WTC11 (cell line): Measurements from ENCODE around the gene EBF3.

Experiments used
- ESRRA ChIP-seq: sonication (generic); formaldehyde crosslinking; IDR thresholded peaks from 2 replicates; pipeline ENCODE4 v1.8.1; 2022; ENCODE audit warnings: mild to moderate bottlenecking, missing genetic modification reagents, borderline replicate concordance
- ETV6 ChIP-seq: sonication (generic); formaldehyde crosslinking; IDR thresholded peaks from 2 replicates; pipeline ENCODE4 v1.8.1; 2022; ENCODE audit warnings: mild to moderate bottlenecking, missing genetic modification reagents
- MYBL2 ChIP-seq: sonication (generic); formaldehyde crosslinking; IDR thresholded peaks from 2 replicates; pipeline ENCODE4 v1.8.1; 2023; ENCODE audit warnings: mild to moderate bottlenecking, moderate library complexity, missing genetic modification reagents
- NR3C1 ChIP-seq: sonication (generic); formaldehyde crosslinking; conservative IDR thresholded peaks from 2 replicates; pipeline ENCODE4 v1.8.1; 2023; ENCODE audit warnings: low read depth, mild to moderate bottlenecking, missing genetic modification reagents
- TCF7 ChIP-seq: sonication (generic); formaldehyde crosslinking; IDR thresholded peaks from 2 replicates; pipeline ENCODE4 v1.8.0; 2022; ENCODE audit warnings: mild to moderate bottlenecking, low read depth, missing genetic modification reagents, moderate library complexity
- TP53 ChIP-seq: sonication (generic); formaldehyde crosslinking; IDR thresholded peaks from 2 replicates; pipeline ENCODE4 v1.8.1; 2023; ENCODE audit warnings: mild to moderate bottlenecking, missing genetic modification reagents
- ZBTB21 ChIP-seq: sonication (generic); formaldehyde crosslinking; IDR thresholded peaks from 2 replicates; pipeline ENCODE4 v1.8.1; 2023; ENCODE audit warnings: mild to moderate bottlenecking, missing genetic modification reagents, borderline replicate concordance
- ZNF121 ChIP-seq: sonication (generic); formaldehyde crosslinking; IDR thresholded peaks from 2 replicates; pipeline ENCODE4 v1.8.0; 2023; ENCODE audit warnings: missing genetic modification reagents
- TF ChIP-seq, protein P1 (sequence below): fragments of 250-450 bp; sonication (Bioruptor Pico); IDR thresholded peaks from 2 replicates; pipeline ENCODE4 v1.9.0; 2021; ENCODE audit warnings: moderate library complexity, mild to moderate bottlenecking, inconsistent platforms, borderline replicate concordance
- TF ChIP-seq, protein P2 (sequence below): sonication (generic); formaldehyde crosslinking; IDR thresholded peaks from 2 replicates; pipeline ENCODE4 v1.8.0; 2022; ENCODE audit warnings: mild to moderate bottlenecking, missing genetic modification reagents
- TF ChIP-seq, protein P3 (sequence below): fragments of 200-600 bp; IDR thresholded peaks from 2 replicates; pipeline ENCODE4 v1.8.0; 2022; ENCODE audit warnings: antibody characterized with exemption
- TF ChIP-seq, protein P4 (sequence below): sonication (generic); formaldehyde crosslinking; IDR thresholded peaks from 2 replicates; pipeline ENCODE4 v1.8.1; 2022; ENCODE audit warnings: low read depth, missing genetic modification reagents, borderline replicate concordance

DNA sequence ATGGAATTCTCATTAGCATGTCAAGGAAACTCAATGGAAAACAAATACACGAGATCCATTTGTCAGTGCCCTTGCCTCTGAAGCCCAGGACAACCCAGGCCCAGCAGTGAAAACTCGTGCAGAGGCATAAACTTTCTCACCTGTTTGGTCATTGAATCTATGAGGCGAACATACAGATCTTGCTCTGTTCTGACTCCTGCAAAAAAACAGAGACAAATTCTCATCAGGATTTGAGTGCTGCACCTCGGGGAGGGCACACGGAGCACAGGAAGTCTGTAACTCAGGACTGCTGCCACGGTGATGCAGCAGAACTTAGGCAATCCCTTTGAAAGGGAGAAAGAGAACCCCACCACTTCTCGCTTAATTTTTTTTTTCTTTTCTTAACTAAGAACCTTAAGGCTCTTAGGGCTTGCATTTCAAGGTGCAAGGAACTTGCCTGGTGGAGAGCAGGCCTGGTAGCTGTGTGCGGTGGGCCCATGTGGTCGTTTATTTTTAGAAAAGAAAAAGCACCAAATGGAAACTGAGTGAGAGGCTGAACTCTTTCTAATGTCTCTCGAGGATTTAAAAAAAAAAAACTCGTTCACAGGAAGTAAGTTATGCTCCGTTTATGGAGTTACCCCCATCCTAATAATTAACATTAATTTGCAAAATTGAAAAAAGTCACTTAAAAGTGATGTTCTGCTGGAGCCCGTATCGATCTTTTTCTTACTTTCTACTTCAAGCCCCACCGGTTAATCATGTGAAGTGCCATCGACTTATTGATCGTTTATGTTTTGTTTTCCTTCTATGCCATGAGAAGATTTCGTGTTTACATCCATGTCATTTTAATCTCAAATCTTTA lies 1.8 kb downstream of the EBF3 start:
- no peak for TF ChIP-seq TCF7 (CRISPR knock-in tag)
- TF ChIP-seq, protein P1, sequence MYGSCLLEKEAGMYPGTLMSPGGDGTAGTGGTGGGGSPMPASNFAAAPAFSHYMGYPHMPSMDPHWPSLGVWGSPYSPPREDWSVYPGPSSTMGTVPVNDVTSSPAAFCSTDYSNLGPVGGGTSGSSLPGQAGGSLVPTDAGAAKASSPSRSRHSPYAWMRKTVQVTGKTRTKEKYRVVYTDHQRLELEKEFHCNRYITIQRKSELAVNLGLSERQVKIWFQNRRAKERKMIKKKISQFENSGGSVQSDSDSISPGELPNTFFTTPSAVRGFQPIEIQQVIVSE (CRISPR knock-in tag), result no peak
- TF ChIP-seq ZBTB21 (CRISPR knock-in tag), result no peak
- TF ChIP-seq, protein P2, sequence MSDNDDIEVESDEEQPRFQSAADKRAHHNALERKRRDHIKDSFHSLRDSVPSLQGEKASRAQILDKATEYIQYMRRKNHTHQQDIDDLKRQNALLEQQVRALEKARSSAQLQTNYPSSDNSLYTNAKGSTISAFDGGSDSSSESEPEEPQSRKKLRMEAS (CRISPR knock-in tag), result no peak
- no peak for TF ChIP-seq NR3C1 (CRISPR knock-in tag)
- no peak for TF ChIP-seq ESRRA (CRISPR knock-in tag)
- TF ChIP-seq, protein P3, sequence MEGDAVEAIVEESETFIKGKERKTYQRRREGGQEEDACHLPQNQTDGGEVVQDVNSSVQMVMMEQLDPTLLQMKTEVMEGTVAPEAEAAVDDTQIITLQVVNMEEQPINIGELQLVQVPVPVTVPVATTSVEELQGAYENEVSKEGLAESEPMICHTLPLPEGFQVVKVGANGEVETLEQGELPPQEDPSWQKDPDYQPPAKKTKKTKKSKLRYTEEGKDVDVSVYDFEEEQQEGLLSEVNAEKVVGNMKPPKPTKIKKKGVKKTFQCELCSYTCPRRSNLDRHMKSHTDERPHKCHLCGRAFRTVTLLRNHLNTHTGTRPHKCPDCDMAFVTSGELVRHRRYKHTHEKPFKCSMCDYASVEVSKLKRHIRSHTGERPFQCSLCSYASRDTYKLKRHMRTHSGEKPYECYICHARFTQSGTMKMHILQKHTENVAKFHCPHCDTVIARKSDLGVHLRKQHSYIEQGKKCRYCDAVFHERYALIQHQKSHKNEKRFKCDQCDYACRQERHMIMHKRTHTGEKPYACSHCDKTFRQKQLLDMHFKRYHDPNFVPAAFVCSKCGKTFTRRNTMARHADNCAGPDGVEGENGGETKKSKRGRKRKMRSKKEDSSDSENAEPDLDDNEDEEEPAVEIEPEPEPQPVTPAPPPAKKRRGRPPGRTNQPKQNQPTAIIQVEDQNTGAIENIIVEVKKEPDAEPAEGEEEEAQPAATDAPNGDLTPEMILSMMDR, result no peak
- TF ChIP-seq ETV6 (CRISPR knock-in tag), result no peak
- TF ChIP-seq MYBL2 (CRISPR knock-in tag), result no peak
- no peak for TF ChIP-seq ZNF121 (CRISPR knock-in tag)
- TF ChIP-seq TP53 (CRISPR knock-in tag), result no peak
- TF ChIP-seq, protein P4, sequence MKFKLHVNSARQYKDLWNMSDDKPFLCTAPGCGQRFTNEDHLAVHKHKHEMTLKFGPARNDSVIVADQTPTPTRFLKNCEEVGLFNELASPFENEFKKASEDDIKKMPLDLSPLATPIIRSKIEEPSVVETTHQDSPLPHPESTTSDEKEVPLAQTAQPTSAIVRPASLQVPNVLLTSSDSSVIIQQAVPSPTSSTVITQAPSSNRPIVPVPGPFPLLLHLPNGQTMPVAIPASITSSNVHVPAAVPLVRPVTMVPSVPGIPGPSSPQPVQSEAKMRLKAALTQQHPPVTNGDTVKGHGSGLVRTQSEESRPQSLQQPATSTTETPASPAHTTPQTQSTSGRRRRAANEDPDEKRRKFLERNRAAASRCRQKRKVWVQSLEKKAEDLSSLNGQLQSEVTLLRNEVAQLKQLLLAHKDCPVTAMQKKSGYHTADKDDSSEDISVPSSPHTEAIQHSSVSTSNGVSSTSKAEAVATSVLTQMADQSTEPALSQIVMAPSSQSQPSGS (CRISPR knock-in tag), result no peak
